ENCODE measurements around the gene CCDC40. TPM values are rescaled to one million over a fixed set of nuclear protein-coding genes. Genes with fewer than 3 reads are reported as not detected.

Gene CCDC40
- total and polyA plus RNA-seq, 4 experiments from 2014 or later = 0.28 to 1.3 TPM; not detected in 2

DNA sequence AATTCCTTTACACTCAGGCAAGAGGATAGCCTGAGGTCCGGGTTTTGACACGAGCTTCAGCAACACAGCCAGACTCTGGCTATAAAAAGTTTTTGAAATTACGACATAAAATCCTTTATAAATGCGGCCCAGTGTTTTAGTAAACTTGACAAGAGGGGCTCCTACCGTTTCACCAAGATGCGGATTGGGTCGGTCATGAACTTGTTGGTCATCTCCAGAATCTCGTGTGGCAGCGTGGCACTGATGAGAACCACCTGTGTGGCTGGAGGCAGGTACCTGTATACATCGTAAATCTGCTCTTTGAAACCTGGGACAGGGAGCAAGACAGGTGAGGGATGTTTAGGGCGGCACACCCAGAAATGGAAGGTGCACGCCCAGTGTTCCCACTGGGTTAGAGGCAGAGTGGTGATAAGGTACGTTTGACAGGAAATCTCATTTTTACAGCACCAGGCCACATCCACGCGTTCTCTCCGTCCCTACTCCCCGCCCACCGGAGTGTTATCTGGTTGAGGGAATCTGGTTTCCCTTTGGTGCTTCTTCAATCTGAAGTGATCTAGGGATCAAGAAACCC is 102.5 kb downstream of the CCDC40 start:
- H3K4me1 ChIP-seq (ENCODE audit: insufficient read depth, low read length) = no peaks in the 10 kb centered on the region
- Mint-ChIP-seq H3K27ac (no peak overlapping the region), H3K9me3 (peaks cover 0 to 2% (median 0%) of the 10 kb centered on the region in 8 donors), H3K27me3 (no peaks in the 10 kb centered on the region), H3K4me1 (no peaks in the 10 kb centered on the region), H3K36me3 (peaks cover 66 to 87% of the 10 kb centered on the region in 2 donors), H3K4me3 (no peak overlapping the region)
- no peak overlapping the region for H3K27ac ChIP-seq (ENCODE audit: low read depth, low read length)
- no peaks in the 10 kb centered on the region for H3K9me3 ChIP-seq (ENCODE audit: control insufficient read depth in 1 of 2, low read length in 2 of 2)
- intact Hi-C loops (cut with micrococcal nuclease) = no loop called here
- CTCF ChIA-PET (ENCODE audit: partially characterized antibody) = interaction anchor here (1.4 to 3.4 kb wide), 2 partner anchors 37 to 56 kb away, joined by 3 to 11 read pairs; partner anchors contain the start of gene GAA
- no peak for DNase-seq
- no peak overlapping the region for H3K4me3 ChIP-seq (ENCODE audit: low read length in 2 of 2)
- H3K27me3 ChIP-seq (ENCODE audit: insufficient read depth, low read length) = no peaks in the 10 kb centered on the region
- H3K36me3 ChIP-seq (ENCODE audit: insufficient read depth, low read length) = peaks cover 84% of the 10 kb centered on the region
- POLR2A ChIA-PET (ENCODE audit: partially characterized antibody) = interaction anchor here (0.6 kb wide), 1 partner anchor 201 kb away, joined by 4 read pairs; no protein-coding TSS in a partner anchor

DNA sequence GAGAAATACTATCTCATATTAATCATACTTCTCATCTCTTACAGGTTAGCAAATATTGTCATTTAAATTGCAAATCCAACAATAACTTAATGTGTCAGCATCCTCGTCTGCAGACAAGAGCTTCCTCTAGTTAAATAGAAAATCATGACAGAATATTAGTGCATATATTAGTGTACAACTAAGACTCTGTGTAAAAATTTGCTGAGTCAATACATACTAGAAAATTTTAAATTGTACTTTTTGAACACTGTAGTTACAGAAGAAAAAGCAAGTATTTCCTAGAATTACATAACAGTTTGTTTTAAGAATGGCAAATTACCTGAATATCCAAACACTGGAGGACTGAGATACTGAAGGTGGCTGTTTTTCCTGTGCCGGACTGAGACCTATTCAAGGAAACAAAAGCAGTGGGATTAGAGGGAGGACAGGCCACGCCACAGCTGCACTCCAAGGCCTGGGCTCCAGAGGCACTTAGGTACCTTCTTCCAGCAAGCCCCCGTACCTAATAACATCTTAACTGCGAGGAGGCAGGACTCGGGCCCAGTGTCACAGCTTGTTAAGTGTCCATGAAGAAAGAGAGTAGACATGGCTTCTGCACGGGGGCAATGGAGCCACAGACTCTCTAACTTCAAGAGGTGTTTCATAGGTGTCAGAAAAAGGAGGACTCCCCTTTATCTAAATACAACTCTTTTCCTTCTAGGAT is 105.2 kb downstream of the CCDC40 start:
- H3K27me3 Mint-ChIP-seq = no peaks in the 10 kb centered on the region

DNA sequence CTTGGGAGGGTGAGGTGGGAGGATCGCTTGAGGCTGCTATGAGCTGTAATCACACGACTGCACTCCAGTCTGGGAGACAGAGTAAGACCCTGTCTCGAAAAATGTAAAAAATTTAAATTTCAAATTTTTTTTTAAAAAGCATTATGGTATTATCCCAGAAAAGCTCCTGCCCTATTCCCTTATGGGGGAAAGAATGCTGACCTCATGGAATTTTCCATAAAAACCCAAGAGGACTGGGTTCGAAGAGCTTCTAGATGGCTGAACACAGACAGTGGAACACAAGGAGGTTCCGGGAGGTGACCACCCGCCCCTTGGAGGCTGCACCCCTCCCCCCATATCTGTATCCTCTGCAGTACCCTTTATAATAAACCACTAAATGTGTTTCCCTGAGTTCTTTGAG is 106.5 kb downstream of the CCDC40 start:
- no peak overlapping the region for H3K4me3 Mint-ChIP-seq
- peaks cover 0 to 4% (median 0%) of the 10 kb centered on the region in 8 donors for H3K9me3 Mint-ChIP-seq
- intact Hi-C loops (cut with micrococcal nuclease) = no loop called here
- peak overlapping the region in 1 of 7 donors; percentile 77 for H3K27ac Mint-ChIP-seq
- no peak overlapping the region for H3K27ac ChIP-seq (ENCODE audit: low read depth, low read length)
- peaks cover 17 to 31% (median 26%) of the 10 kb centered on the region in 4 donors for H3K4me1 Mint-ChIP-seq
- no peaks in the 10 kb centered on the region for H3K27me3 Mint-ChIP-seq
- H3K36me3 Mint-ChIP-seq = peaks cover 36 to 69% of the 10 kb centered on the region in 2 donors
- H3K27me3 ChIP-seq (ENCODE audit: insufficient read depth, low read length) = no peaks in the 10 kb centered on the region
- peaks cover 62% of the 10 kb centered on the region for H3K36me3 ChIP-seq (ENCODE audit: insufficient read depth, low read length)
- no peaks in the 10 kb centered on the region for H3K9me3 ChIP-seq (ENCODE audit: control insufficient read depth in 1 of 2, low read length in 2 of 2)
- no peak for DNase-seq
- H3K4me3 ChIP-seq (ENCODE audit: low read length in 2 of 2) = no peak overlapping the region
- peaks cover 22% of the 10 kb centered on the region for H3K4me1 ChIP-seq (ENCODE audit: insufficient read depth, low read length)
- ChIA-PET CTCF (ENCODE audit: partially characterized antibody) (interaction anchor here (3.9 kb wide), 1 partner anchor 42 kb away, joined by 16 read pairs; the partner anchor contains the start of gene GAA), POLR2A (ENCODE audit: partially characterized antibody) (interaction anchor here (1.5 to 1.8 kb wide), 2 partner anchors 9 to 312 kb away, joined by 4 to 5 read pairs; no protein-coding TSS in a partner anchor)

More for the DNA sequence above, 105.2 kb downstream of the CCDC40 start:
- no peak for DNase-seq
- H3K27ac Mint-ChIP-seq = no peak overlapping the region
- no peak overlapping the region for H3K4me3 Mint-ChIP-seq
- CTCF ChIA-PET (ENCODE audit: partially characterized antibody) = interaction anchor here (3.4 kb wide), 1 partner anchor 40 kb away, joined by 11 read pairs; the partner anchor contains the start of gene GAA
- peaks cover 74% of the 10 kb centered on the region for H3K36me3 ChIP-seq (ENCODE audit: insufficient read depth, low read length)
- intact Hi-C loops (cut with micrococcal nuclease) = no loop called here
- H3K9me3 Mint-ChIP-seq = peaks cover 0 to 2% (median 0%) of the 10 kb centered on the region in 8 donors
- POLR2A ChIA-PET (ENCODE audit: partially characterized antibody) = no interaction called here
- peaks cover 15 to 22% (median 19%) of the 10 kb centered on the region in 4 donors for H3K4me1 Mint-ChIP-seq
- no peak overlapping the region for H3K27ac ChIP-seq (ENCODE audit: low read depth, low read length)
- no peaks in the 10 kb centered on the region for H3K27me3 ChIP-seq (ENCODE audit: insufficient read depth, low read length)
- peaks cover 49 to 77% of the 10 kb centered on the region in 2 donors for H3K36me3 Mint-ChIP-seq
- H3K4me3 ChIP-seq (ENCODE audit: low read length in 2 of 2) = no peak overlapping the region
- H3K4me1 ChIP-seq (ENCODE audit: insufficient read depth, low read length) = peaks cover 19% of the 10 kb centered on the region
- H3K9me3 ChIP-seq (ENCODE audit: control insufficient read depth in 1 of 2, low read length in 2 of 2) = no peaks in the 10 kb centered on the region

DNA sequence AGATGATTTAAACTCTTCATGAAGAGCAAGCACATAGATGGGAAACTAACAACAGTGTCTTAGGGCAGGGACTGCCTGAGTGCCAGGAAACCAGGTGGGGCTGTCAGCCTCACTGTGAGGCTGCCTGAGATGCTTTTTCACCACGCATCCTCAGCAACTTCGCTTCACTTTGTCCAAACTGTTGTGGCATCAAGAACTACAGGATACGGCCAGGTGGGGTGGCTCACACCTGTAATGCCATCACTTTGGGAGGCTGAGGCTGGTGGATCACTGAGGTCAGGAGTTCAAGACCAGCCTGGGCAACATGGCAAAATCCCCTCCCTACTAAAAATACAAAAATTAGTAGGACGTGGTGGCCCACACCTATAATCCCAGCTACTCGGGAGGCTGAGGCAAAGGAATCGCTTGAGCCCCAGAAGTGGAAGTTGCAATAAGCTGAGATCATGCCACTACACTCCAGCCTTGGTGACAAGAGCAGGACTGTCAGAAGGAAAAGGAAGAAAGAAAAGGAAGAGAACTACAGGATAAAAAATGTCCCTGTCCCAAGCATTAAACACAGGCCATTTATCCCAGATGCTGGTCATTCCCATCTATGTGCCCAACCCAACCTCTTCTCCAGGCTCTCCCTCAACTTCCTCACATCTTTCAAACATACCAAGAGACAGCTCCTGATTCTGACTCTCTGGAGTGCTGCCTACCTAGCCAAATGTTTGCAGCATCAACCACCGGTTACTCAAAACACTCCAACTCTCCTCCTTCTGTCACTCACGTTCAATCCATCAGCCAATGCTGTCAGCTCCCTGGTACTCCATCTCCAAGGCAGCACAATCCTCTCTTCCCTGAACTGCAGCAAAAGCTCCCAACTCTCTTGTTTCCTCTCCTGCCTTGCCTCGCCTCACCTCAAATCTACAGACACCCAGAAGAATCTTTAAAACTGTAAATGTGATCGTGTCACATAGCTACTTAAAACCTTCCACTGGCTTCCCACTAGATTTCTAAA is 108.9 kb downstream of the CCDC40 start:
- no peaks in the 10 kb centered on the region for H3K27me3 Mint-ChIP-seq
- DNase-seq = no peak
- H3K9me3 Mint-ChIP-seq = peaks cover 0 to 2% (median 0%) of the 10 kb centered on the region in 8 donors
- H3K36me3 Mint-ChIP-seq = peaks cover 15 to 47% of the 10 kb centered on the region in 2 donors
- CTCF ChIA-PET (ENCODE audit: partially characterized antibody) = interaction anchor here (0.6 to 3.9 kb wide), 4 partner anchors 11 to 1996 kb away, joined by 3 to 16 read pairs (median 4); partner anchors contain the start of gene GAA
- intact Hi-C loops (cut with micrococcal nuclease) = loop anchor here (2.0 kb wide), 4 partner anchors 45 to 115 kb away; partner anchors contain the start of genes GAA and RNF213
- peaks cover 37% of the 10 kb centered on the region for H3K36me3 ChIP-seq (ENCODE audit: insufficient read depth, low read length)
- H3K27me3 ChIP-seq (ENCODE audit: insufficient read depth, low read length) = no peaks in the 10 kb centered on the region
- no peaks in the 10 kb centered on the region for H3K9me3 ChIP-seq (ENCODE audit: control insufficient read depth in 1 of 2, low read length in 2 of 2)
- peaks cover 19 to 46% (median 31%) of the 10 kb centered on the region in 4 donors for H3K4me1 Mint-ChIP-seq
- peak overlapping the region; percentile 83 for H3K27ac ChIP-seq (ENCODE audit: low read depth, low read length)
- POLR2A ChIA-PET (ENCODE audit: partially characterized antibody) = interaction anchor here (0.9 to 3.5 kb wide), 7 partner anchors 10 to 148 kb away, joined by 3 to 36 read pairs (median 3); partner anchors contain the start of gene GAA
- H3K4me1 ChIP-seq (ENCODE audit: insufficient read depth, low read length) = peaks cover 32% of the 10 kb centered on the region
- H3K4me3 Mint-ChIP-seq = peak overlapping the region; percentile 79 to 96 (median 90)
- peak overlapping the region; percentile 45 to 94 for H3K4me3 ChIP-seq (ENCODE audit: low read length in 2 of 2)
- H3K27ac Mint-ChIP-seq = peak overlapping the region; percentile 22 to 95 (median 90)

DNA sequence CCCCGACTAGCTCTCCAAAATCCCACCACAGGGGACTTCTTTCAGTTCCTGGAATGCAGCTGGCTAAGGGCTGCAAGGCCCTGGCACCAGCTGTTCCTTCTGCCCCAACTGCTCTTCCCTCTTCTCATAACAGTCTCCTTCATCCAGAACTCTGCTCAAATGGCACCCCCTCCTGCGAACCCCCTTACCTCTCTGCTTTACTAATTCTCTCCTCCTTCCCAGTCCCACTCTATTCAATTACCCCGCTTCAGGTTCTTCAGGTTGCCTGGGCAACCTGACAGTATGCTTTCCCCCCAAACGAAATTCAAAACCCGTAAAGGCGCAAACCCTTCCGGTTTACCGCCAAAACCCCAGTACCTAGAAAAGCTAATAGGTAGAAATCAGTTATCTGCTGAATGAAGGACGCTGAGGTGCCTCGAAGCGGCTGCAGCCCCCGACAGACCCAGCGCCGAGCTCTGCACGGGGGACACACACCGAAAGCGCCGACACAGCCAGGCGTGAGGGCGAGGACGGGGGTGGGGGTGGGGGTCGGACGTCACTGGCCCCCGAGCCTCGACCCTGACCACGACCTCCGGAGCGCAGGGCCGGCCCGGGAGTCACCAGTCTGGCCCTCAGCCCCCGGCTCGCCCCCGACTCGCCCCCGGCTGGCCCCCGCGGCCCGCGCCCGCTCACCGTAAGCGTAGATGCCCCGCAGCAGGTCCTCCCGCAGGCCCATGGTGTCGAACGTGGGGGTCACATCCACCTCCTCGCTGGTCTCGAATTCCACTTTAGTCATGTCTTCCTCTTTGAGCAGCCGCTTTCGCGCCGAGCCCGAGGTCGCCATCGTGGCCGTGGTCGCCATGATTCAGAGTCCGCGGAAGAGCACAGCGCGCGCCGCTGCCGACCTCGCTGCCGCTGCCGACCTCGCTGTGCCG is 109.9 kb downstream of the CCDC40 start:
- POLR2A ChIA-PET (ENCODE audit: partially characterized antibody) = interaction anchor here (0.7 to 3.5 kb wide), 8 partner anchors 11 to 149 kb away, joined by 3 to 36 read pairs (median 3); partner anchors contain the start of genes GAA and SGSH
- intact Hi-C loops (cut with micrococcal nuclease) = loop anchor here (2.0 kb wide), 4 partner anchors 46 to 114 kb away; partner anchors contain the start of genes GAA and RNF213
- Mint-ChIP-seq H3K27me3 (no peaks in the 10 kb centered on the region), H3K4me3 (peak overlapping the region; percentile 93 to 99 (median 98)), H3K4me1 (peaks cover 19 to 46% (median 31%) of the 10 kb centered on the region in 4 donors), H3K27ac (peak overlapping the region; percentile 87 to 99 (median 98)), H3K36me3 (peaks cover 11 to 40% of the 10 kb centered on the region in 2 donors), H3K9me3 (peaks cover 0 to 2% (median 0%) of the 10 kb centered on the region in 8 donors)
- H3K9me3 ChIP-seq (ENCODE audit: control insufficient read depth in 1 of 2, low read length in 2 of 2) = no peaks in the 10 kb centered on the region
- peak overlapping the region; percentile 83 for H3K27ac ChIP-seq (ENCODE audit: low read depth, low read length)
- CTCF ChIA-PET (ENCODE audit: partially characterized antibody) = interaction anchor here (0.6 to 3.9 kb wide), 4 partner anchors 12 to 1995 kb away, joined by 3 to 16 read pairs (median 4); partner anchors contain the start of gene GAA
- peak overlapping the region; percentile 45 to 94 for H3K4me3 ChIP-seq (ENCODE audit: low read length in 2 of 2)
- H3K36me3 ChIP-seq (ENCODE audit: insufficient read depth, low read length) = peaks cover 29% of the 10 kb centered on the region
- no peaks in the 10 kb centered on the region for H3K27me3 ChIP-seq (ENCODE audit: insufficient read depth, low read length)
- H3K4me1 ChIP-seq (ENCODE audit: insufficient read depth, low read length) = peaks cover 32% of the 10 kb centered on the region
- DNase-seq = peak in 2 of 5 donors; percentile 18

Measured in CD4-positive, alpha-beta memory T cell (primary cell).